KMS-11 (cell line): ENCODE data around the gene CEACAM5.

ENCODE experiments used
- H2AFZ ChIP-seq: fragments of 200-600 bp; sonication (generic); 2 replicates; pipeline ENCODE4 v1.6.1; 2016; ENCODE audit warnings: antibody characterized with exemption, mixed run types, low read depth
- H3K27ac ChIP-seq: fragments of 200-600 bp; sonication (generic); 2 replicates; pipeline ENCODE4 v1.6.1; 2016; ENCODE audit warnings: mild to moderate bottlenecking, mixed run types
- H3K27me3 ChIP-seq: fragments of 200-600 bp; sonication (generic); 2 replicates; pipeline ENCODE4 v1.6.1; 2017; ENCODE audit warnings: mild to moderate bottlenecking, low read depth, mixed run types, moderate library complexity; ENCODE audit not compliant: insufficient read depth
- H3K36me3 ChIP-seq: fragments of 200-600 bp; sonication (generic); 2 replicates; pipeline ENCODE4 v1.6.1; 2017; ENCODE audit warnings: mild to moderate bottlenecking, mixed run types; ENCODE audit not compliant: insufficient read depth
- H3K4me1 ChIP-seq: fragments of 200-600 bp; sonication (generic); 2 replicates; pipeline ENCODE4 v1.6.1; 2016; ENCODE audit warnings: mild to moderate bottlenecking, low read depth, mixed run types; ENCODE audit not compliant: poor library complexity, severe bottlenecking
- H3K4me2 ChIP-seq: fragments of 200-600 bp; sonication (generic); 2 replicates; pipeline ENCODE4 v1.7.0; 2016; ENCODE audit warnings: mild to moderate bottlenecking, mixed run types
- H3K4me3 ChIP-seq: fragments of 200-600 bp; sonication (generic); IDR thresholded peaks from 2 replicates; pipeline ENCODE4 v1.6.1; 2017; ENCODE audit warnings: low read depth, low read length, mixed read lengths; ENCODE audit not compliant: insufficient read depth
- H3K79me2 ChIP-seq: fragments of 200-600 bp; sonication (generic); 2 replicates; pipeline ENCODE4 v1.6.1; 2016; ENCODE audit warnings: low read depth, mixed run types; ENCODE audit not compliant: insufficient read depth
- H3K9ac ChIP-seq: fragments of 200-600 bp; sonication (generic); 2 replicates; pipeline ENCODE4 v1.6.1; 2016; ENCODE audit warnings: mild to moderate bottlenecking, mixed run types
- H4K20me1 ChIP-seq: fragments of 200-600 bp; sonication (generic); 2 replicates; pipeline ENCODE4 v1.6.1; 2016; ENCODE audit warnings: mild to moderate bottlenecking, mixed run types; ENCODE audit not compliant: insufficient read depth
- TF ChIP-seq, protein P1 (sequence below): fragments of 200-600 bp; sonication (generic); conservative IDR thresholded peaks from 2 replicates; pipeline ENCODE4 v1.6.1; 2017; ENCODE audit warnings: low read depth, mild to moderate bottlenecking, antibody characterized with exemption, low read length, moderate library complexity, mixed read lengths

The CEACAM5 gene

GRCh38 chr19:41701401-41702075, 6.9 kb upstream of the CEACAM5 start:
- H3K27me3 ChIP-seq = peaks cover 50% of the 10 kb centered on the region
- no peaks in the 10 kb centered on the region for H4K20me1 ChIP-seq
- no peak overlapping the region for H3K9ac ChIP-seq
- H3K36me3 ChIP-seq = no peaks in the 10 kb centered on the region
- H3K4me1 ChIP-seq = no peaks in the 10 kb centered on the region
- H3K4me3 ChIP-seq = no peak overlapping the region
- TF ChIP-seq, protein P1, sequence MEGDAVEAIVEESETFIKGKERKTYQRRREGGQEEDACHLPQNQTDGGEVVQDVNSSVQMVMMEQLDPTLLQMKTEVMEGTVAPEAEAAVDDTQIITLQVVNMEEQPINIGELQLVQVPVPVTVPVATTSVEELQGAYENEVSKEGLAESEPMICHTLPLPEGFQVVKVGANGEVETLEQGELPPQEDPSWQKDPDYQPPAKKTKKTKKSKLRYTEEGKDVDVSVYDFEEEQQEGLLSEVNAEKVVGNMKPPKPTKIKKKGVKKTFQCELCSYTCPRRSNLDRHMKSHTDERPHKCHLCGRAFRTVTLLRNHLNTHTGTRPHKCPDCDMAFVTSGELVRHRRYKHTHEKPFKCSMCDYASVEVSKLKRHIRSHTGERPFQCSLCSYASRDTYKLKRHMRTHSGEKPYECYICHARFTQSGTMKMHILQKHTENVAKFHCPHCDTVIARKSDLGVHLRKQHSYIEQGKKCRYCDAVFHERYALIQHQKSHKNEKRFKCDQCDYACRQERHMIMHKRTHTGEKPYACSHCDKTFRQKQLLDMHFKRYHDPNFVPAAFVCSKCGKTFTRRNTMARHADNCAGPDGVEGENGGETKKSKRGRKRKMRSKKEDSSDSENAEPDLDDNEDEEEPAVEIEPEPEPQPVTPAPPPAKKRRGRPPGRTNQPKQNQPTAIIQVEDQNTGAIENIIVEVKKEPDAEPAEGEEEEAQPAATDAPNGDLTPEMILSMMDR = no peak; the same call in 1 of the 2 replicates
- no peak overlapping the region for H3K27ac ChIP-seq
- H2AFZ ChIP-seq = no peak overlapping the region
- no peak overlapping the region for H3K4me2 ChIP-seq
- H3K79me2 ChIP-seq = no peaks in the 10 kb centered on the region

DNA sequence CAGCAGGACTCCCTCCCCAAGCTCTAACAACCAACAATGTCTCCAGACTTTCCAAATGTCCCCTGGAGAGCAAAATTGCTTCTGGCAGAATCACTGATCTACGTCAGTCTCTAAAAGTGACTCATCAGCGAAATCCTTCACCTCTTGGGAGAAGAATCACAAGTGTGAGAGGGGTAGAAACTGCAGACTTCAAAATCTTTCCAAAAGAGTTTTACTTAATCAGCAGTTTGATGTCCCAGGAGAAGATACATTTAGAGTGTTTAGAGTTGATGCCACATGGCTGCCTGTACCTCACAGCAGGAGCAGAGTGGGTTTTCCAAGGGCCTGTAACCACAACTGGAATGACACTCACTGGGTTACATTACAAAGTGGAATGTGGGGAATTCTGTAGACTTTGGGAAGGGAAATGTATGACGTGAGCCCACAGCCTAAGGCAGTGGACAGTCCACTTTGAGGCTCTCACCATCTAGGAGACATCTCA, 6.2 kb upstream of the CEACAM5 start:
- no peak overlapping the region for H3K9ac ChIP-seq
- H3K4me2 ChIP-seq = no peak overlapping the region
- H3K36me3 ChIP-seq = no peaks in the 10 kb centered on the region
- no peak overlapping the region for H3K4me3 ChIP-seq
- H3K27ac ChIP-seq = no peak overlapping the region
- H3K27me3 ChIP-seq = peaks cover 50% of the 10 kb centered on the region
- no peaks in the 10 kb centered on the region for H4K20me1 ChIP-seq
- no peak overlapping the region for H2AFZ ChIP-seq
- H3K79me2 ChIP-seq = no peaks in the 10 kb centered on the region
- no peaks in the 10 kb centered on the region for H3K4me1 ChIP-seq
- TF ChIP-seq, protein P1 = no peak

GRCh38 chr19:41703602-41704293, 4.7 kb upstream of the CEACAM5 start:
- no peaks in the 10 kb centered on the region for H3K79me2 ChIP-seq
- no peak overlapping the region for H2AFZ ChIP-seq
- H3K4me1 ChIP-seq = no peaks in the 10 kb centered on the region
- H3K36me3 ChIP-seq = no peaks in the 10 kb centered on the region
- H3K27me3 ChIP-seq = peaks cover 55% of the 10 kb centered on the region
- no peak overlapping the region for H3K4me3 ChIP-seq
- H3K9ac ChIP-seq = no peak overlapping the region
- TF ChIP-seq, protein P1 = no peak
- H3K4me2 ChIP-seq = no peak overlapping the region
- H3K27ac ChIP-seq = no peak overlapping the region
- no peaks in the 10 kb centered on the region for H4K20me1 ChIP-seq

DNA sequence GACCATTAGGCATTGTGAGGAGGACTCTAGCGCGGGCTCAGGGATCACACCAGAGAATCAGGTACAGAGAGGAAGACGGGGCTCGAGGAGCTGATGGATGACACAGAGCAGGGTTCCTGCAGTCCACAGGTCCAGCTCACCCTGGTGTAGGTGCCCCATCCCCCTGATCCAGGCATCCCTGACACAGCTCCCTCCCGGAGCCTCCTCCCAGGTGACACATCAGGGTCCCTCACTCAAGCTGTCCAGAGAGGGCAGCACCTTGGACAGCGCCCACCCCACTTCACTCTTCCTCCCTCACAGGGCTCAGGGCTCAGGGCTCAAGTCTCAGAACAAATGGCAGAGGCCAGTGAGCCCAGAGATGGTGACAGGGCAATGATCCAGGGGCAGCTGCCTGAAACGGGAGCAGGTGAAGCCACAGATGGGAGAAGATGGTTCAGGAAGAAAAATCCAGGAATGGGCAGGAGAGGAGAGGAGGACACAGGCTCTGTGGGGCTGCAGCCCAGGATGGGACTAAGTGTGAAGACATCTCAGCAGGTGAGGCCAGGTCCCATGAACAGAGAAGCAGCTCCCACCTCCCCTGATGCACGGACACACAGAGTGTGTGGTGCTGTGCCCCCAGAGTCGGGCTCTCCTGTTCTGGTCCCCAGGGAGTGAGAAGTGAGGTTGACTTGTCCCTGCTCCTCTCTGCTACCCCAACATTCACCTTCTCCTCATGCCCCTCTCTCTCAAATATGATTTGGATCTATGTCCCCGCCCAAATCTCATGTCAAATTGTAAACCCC, 2.8 kb upstream of the CEACAM5 start:
- Histone ChIP-seq H3K27ac (no peak overlapping the region), H3K4me1 (no peaks in the 10 kb centered on the region), H3K4me2 (no peak overlapping the region), H3K79me2 (no peaks in the 10 kb centered on the region), H3K36me3 (no peaks in the 10 kb centered on the region), H3K27me3 (peaks cover 56% of the 10 kb centered on the region), H2AFZ (no peak overlapping the region), H4K20me1 (no peaks in the 10 kb centered on the region), H3K4me3 (no peak overlapping the region), H3K9ac (no peak overlapping the region)
- TF ChIP-seq, protein P1 = no peak
